ENCODE results near the gene KREMEN2. TPM values are rescaled to one million over a fixed set of nuclear protein-coding genes. Genes with fewer than 3 reads are reported as not detected.

Gene KREMEN2
- total and polyA plus RNA-seq, 2 of the 8 experiments (the other 6 are each of a cell fraction or from before 2014, with no cell fraction given) = 6.6 to 7.0 TPM

GRCh38 chr16:2950353-2950724 lies 13.7 kb upstream of the KREMEN2 start (continued):
- TF ChIP-seq CHD7 (IDR thresholded peaks at IDR 0.05; ENCODE audit: insufficient replicate concordance, low read length) (no peak), HDAC6 (IDR thresholded peaks at IDR 0.05; ENCODE audit: low read depth, low read length) (no peak), KDM4A (IDR thresholded peaks at IDR 0.05; ENCODE audit: low read depth, low read length, severe bottlenecking) (no peak), RAD21 (IDR thresholded peaks at IDR 0.05 in 1 of 2, conservative IDR thresholded peaks at IDR 0.05 in 1 of 2; ENCODE audit: low read depth in 2 of 2, low read length in 2 of 2) (no peak), MAFK (IDR thresholded peaks at IDR 0.05; ENCODE audit: low read depth, low read length) (no peak), POU5F1 (IDR thresholded peaks at IDR 0.05; ENCODE audit: low read depth, low read length) (no peak), BRCA1 (IDR thresholded peaks at IDR 0.05; ENCODE audit: low read depth, low read length) (no peak)
